K562 (cell line): ENCODE results near the gene TACSTD2. TPM values are rescaled to one million over a fixed set of nuclear protein-coding genes. Genes with fewer than 3 reads are reported as not detected.

Source experiments
- CHCHD3 ChIP-seq: fragments of 250-450 bp; sonication (Bioruptor Pico); IDR thresholded peaks from 2 replicates; pipeline ENCODE4 v2.1.2; 2022; ENCODE audit warnings: mild to moderate bottlenecking
- CXXC5 ChIP-seq: fragments of 250-450 bp; sonication (Bioruptor Pico); IDR thresholded peaks from 2 replicates; pipeline ENCODE4 v1.8.0; 2022; ENCODE audit warnings: inconsistent platforms, mild to moderate bottlenecking, moderate library complexity
- GATA2 ChIP-seq: sonication (generic); formaldehyde crosslinking; IDR thresholded peaks from 2 replicates; pipeline ENCODE4 v1.4.0; 2020; ENCODE audit warnings: mild to moderate bottlenecking, missing genetic modification reagents
- ILF3 ChIP-seq: fragments of 450-650 bp; IDR thresholded peaks from 2 replicates; pipeline ENCODE4 v1.6.1; 2018; ENCODE audit warnings: antibody characterized with exemption, mild to moderate bottlenecking, moderate library complexity, borderline replicate concordance
- KDM5B ChIP-seq: fragments of 200-600 bp; sonication (generic); IDR thresholded peaks from 2 replicates; pipeline ENCODE4 v1.6.1; 2012; ENCODE audit warnings: low read depth, mild to moderate bottlenecking, moderate library complexity, low read length, control low read depth, inconsistent platforms; ENCODE audit not compliant: insufficient replicate concordance
- ZNF140 ChIP-seq: fragments of 250-450 bp; sonication (Bioruptor Pico); IDR thresholded peaks from 2 replicates; pipeline ENCODE4 v1.8.0; 2021; ENCODE audit warnings: moderate library complexity, mild to moderate bottlenecking, inconsistent platforms
- ZNF347 ChIP-seq: fragments of 450-650 bp; formaldehyde crosslinking; IDR thresholded peaks from 2 replicates; pipeline ENCODE4 v1.4.0; 2020; ENCODE audit warnings: low read depth, mild to moderate bottlenecking, moderate library complexity
- polyA plus RNA-seq, 8 experiments: library from polyadenylated mRNA; depleted of rRNA in 4 of 8; stranded (reverse) in 5 of 8; unstranded in 3 of 8; fragments of >200 nt; fragmentation: Nextera tagmentation in 2 of 8; fragmentation: Illumina TruSeq in 1 of 8; extraction: Ambion mirVana in 2 of 8; extraction: Trizol in 1 of 8; gene quantifications; 2 replicates each; pipeline versions ENCODE4 v1.2.1 to v1.2.3, GENCODE V29; 2011 to 2014; ENCODE audit warnings: inconsistent platforms in 1 of 8, missing spikeins in 1 of 8
- total RNA-seq, 7 experiments: library from RNA; depleted of rRNA in 6 of 7; stranded (reverse); fragments of >200 nt in 6 of 7; fragmentation: Illumina TruSeq in 2 of 7; extraction: Trizol in 2 of 7; gene quantifications; 2 replicates each; pipeline versions ENCODE4 v1.2.1 to v1.2.3, GENCODE V29; 2011 to 2021; ENCODE audit warnings: low replicate concordance in 1 of 7
- TF ChIP-seq, protein P1 (sequence below), 2 experiments: fragments of 450-650 bp in 1 of 2; sonication (generic) in 1 of 2; formaldehyde crosslinking in 1 of 2; IDR thresholded peaks; 2 replicates each; pipeline versions ENCODE4 v1.7.1 to v1.9.0; 2016 to 2022; ENCODE audit warnings: inconsistent platforms in 1 of 2, mild to moderate bottlenecking in 1 of 2, missing genetic modification reagents in 1 of 2
- TF ChIP-seq, protein P2 (sequence below): fragments of 250-450 bp; sonication (Bioruptor Pico); IDR thresholded peaks from 2 replicates; pipeline ENCODE4 v1.5.1; 2021; ENCODE audit warnings: mild to moderate bottlenecking
- TF ChIP-seq, protein P3 (sequence below): fragments of 250-450 bp; sonication (Bioruptor Pico); IDR thresholded peaks from 2 replicates; pipeline ENCODE4 v1.4.0; 2020; ENCODE audit warnings: mild to moderate bottlenecking, moderate library complexity

TACSTD2 gene
- total and polyA plus RNA-seq, 9 of the 15 experiments (the other 6 are each of a cell fraction or from before 2014, with no cell fraction given): 0.04 to 0.31 TPM; not detected in 7

DNA sequence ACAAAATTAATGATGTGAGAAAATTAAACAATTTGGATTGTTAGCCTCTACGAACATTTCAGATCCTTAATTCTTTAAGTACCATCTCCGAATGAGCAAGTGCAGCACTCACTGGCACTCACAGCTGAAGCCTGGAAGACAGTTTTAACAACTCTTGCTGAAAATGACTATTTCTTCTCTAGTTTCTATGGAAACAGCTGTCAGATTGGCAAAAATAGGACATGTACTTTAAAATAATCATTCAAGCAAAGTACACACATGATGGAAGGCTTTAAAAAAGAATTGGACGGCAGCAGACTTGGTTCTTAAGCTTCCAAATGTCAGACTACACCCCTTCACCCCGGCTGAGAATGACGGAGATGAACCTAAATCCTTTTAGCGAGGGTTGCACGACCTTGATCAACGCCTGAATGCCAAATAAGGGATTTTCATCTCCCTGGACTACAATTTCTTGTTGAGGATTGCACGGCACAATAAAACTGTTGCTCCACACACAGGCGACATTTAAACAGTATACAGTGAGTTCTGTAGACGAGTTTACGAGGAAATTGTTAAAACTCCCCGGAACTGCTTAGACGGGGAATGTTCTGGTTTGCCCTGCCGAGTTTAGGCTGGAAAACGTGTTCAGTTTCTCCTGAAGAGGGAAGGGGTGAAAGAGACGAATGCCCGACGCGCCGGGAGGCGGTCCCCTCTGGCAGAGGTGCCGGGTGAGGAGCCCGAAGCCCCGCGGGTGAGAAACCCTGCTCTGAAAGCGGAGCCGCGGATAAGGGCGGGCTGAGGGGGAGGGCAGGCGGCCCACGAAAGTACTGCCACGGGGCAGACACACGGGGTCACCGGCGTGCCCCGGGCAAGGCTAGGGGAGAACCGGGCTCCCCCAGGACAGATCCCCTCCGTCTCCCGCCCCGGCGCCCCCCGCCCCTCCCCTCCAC, 31.2 kb downstream of the TACSTD2 start (continued):
- TF ChIP-seq, protein P1, sequence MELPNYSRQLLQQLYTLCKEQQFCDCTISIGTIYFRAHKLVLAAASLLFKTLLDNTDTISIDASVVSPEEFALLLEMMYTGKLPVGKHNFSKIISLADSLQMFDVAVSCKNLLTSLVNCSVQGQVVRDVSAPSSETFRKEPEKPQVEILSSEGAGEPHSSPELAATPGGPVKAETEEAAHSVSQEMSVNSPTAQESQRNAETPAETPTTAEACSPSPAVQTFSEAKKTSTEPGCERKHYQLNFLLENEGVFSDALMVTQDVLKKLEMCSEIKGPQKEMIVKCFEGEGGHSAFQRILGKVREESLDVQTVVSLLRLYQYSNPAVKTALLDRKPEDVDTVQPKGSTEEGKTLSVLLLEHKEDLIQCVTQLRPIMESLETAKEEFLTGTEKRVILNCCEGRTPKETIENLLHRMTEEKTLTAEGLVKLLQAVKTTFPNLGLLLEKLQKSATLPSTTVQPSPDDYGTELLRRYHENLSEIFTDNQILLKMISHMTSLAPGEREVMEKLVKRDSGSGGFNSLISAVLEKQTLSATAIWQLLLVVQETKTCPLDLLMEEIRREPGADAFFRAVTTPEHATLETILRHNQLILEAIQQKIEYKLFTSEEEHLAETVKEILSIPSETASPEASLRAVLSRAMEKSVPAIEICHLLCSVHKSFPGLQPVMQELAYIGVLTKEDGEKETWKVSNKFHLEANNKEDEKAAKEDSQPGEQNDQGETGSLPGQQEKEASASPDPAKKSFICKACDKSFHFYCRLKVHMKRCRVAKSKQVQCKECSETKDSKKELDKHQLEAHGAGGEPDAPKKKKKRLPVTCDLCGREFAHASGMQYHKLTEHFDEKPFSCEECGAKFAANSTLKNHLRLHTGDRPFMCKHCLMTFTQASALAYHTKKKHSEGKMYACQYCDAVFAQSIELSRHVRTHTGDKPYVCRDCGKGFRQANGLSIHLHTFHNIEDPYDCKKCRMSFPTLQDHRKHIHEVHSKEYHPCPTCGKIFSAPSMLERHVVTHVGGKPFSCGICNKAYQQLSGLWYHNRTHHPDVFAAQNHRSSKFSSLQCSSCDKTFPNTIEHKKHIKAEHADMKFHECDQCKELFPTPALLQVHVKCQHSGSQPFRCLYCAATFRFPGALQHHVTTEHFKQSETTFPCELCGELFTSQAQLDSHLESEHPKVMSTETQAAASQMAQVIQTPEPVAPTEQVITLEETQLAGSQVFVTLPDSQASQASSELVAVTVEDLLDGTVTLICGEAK (IDR thresholded peaks at IDR 0.05): 0 out of 2 replicates have a peak, but pooled peaks have one; percentile 25
- TF ChIP-seq, protein P1 (CRISPR knock-in tag; IDR thresholded peaks at IDR 0.05): no peak
- peak; percentile 32; the same call in 1 of the 2 replicates for TF ChIP-seq ILF3
- no peak for TF ChIP-seq GATA2 (CRISPR knock-in tag)
- TF ChIP-seq, protein P2, sequence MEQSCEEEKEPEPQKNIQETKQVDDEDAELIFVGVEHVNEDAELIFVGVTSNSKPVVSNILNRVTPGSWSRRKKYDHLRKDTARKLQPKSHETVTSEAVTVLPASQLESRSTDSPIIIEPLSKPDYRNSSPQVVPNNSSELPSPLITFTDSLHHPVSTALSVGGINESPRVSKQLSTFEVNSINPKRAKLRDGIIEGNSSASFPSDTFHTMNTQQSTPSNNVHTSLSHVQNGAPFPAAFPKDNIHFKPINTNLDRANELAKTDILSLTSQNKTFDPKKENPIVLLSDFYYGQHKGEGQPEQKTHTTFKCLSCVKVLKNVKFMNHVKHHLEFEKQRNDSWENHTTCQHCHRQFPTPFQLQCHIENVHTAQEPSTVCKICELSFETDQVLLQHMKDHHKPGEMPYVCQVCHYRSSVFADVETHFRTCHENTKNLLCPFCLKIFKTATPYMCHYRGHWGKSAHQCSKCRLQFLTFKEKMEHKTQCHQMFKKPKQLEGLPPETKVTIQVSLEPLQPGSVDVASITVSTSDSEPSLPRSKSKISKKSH (CRISPR knock-in tag): no peak
- TF ChIP-seq, protein P3, sequence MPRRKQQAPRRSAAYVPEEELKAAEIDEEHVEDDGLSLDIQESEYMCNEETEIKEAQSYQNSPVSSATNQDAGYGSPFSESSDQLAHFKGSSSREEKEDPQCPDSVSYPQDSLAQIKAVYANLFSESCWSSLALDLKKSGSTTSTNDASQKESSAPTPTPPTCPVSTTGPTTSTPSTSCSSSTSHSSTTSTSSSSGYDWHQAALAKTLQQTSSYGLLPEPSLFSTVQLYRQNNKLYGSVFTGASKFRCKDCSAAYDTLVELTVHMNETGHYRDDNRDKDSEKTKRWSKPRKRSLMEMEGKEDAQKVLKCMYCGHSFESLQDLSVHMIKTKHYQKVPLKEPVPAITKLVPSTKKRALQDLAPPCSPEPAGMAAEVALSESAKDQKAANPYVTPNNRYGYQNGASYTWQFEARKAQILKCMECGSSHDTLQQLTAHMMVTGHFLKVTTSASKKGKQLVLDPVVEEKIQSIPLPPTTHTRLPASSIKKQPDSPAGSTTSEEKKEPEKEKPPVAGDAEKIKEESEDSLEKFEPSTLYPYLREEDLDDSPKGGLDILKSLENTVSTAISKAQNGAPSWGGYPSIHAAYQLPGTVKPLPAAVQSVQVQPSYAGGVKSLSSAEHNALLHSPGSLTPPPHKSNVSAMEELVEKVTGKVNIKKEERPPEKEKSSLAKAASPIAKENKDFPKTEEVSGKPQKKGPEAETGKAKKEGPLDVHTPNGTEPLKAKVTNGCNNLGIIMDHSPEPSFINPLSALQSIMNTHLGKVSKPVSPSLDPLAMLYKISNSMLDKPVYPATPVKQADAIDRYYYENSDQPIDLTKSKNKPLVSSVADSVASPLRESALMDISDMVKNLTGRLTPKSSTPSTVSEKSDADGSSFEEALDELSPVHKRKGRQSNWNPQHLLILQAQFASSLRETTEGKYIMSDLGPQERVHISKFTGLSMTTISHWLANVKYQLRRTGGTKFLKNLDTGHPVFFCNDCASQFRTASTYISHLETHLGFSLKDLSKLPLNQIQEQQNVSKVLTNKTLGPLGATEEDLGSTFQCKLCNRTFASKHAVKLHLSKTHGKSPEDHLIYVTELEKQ: no peak
- no peak for TF ChIP-seq ZNF347 (CRISPR knock-in tag)
- no peak for TF ChIP-seq ZNF140 (CRISPR knock-in tag)
- TF ChIP-seq CXXC5 (CRISPR knock-in tag): no peak
- TF ChIP-seq KDM5B: peak; percentile 59
- TF ChIP-seq CHCHD3: no peak
